ENCODE data around the gene NAA10. TPM values are rescaled to one million over a fixed set of nuclear protein-coding genes. Genes with fewer than 3 reads are reported as not detected.

NAA10 gene
- total RNA-seq, 1 experiment from 2014 or later = 216 TPM

- no peak for DNase-seq (ENCODE audit: low spot score)
Measured at GRCh38 chrX:153929576-153929975, 5.3 kb downstream of the NAA10 start.

- no peak for DNase-seq (ENCODE audit: low spot score)
Measured at GRCh38 chrX:153928846-153929245, 6.0 kb downstream of the NAA10 start.

GRCh38 chrX:153927922-153928760 lies 6.7 kb downstream of the NAA10 start:
- DNase-seq (ENCODE audit: low spot score) = peak; percentile 96

GRCh38 chrX:153927672-153927921 lies 7.2 kb downstream of the NAA10 start:
- DNase-seq (ENCODE audit: low spot score) = no peak

- no peak for DNase-seq (ENCODE audit: low spot score)
Measured at GRCh38 chrX:153926858-153927671, 7.8 kb downstream of the NAA10 start.

- DNase-seq (ENCODE audit: low spot score) = no peak
Measured at GRCh38 chrX:153926552-153926857, 8.3 kb downstream of the NAA10 start.

- no peak for DNase-seq (ENCODE audit: low spot score)
Measured at GRCh38 chrX:153925739-153926551, 8.9 kb downstream of the NAA10 start, which contains the start of gene ARHGAP4. TSS of gene ARHGAP4 (minus strand) at chrX:153926264. CDS start at chrX:153926202, 62 bp downstream.

- no peak for DNase-seq (ENCODE audit: low spot score)
Measured at GRCh38 chrX:153925387-153925738, 9.5 kb downstream of the NAA10 start.

- DNase-seq (ENCODE audit: low spot score) = peak; percentile 28
Measured at GRCh38 chrX:153924149-153924861, 10.5 kb downstream of the NAA10 start.

GRCh38 chrX:153922932-153923857 lies 11.6 kb downstream of the NAA10 start:
- peak; percentile 53 for DNase-seq (ENCODE audit: low spot score)

GRCh38 chrX:153921511-153922446 lies 13.1 kb downstream of the NAA10 start:
- DNase-seq (ENCODE audit: low spot score) = no peak

- no peak for DNase-seq (ENCODE audit: low spot score)
Measured at GRCh38 chrX:153921070-153921469, 13.8 kb downstream of the NAA10 start.

GRCh38 chrX:153920546-153920945 lies 14.3 kb downstream of the NAA10 start:
- DNase-seq (ENCODE audit: low spot score) = no peak

- no peak for DNase-seq (ENCODE audit: low spot score)
Measured at GRCh38 chrX:153919281-153919680, 15.6 kb downstream of the NAA10 start.

- DNase-seq (ENCODE audit: low spot score) = no peak
Measured at GRCh38 chrX:153917869-153918268, 17.0 kb downstream of the NAA10 start.

- DNase-seq (ENCODE audit: low spot score) = no peak
Measured at GRCh38 chrX:153913701-153914100, 21.1 kb downstream of the NAA10 start.

GRCh38 chrX:153913211-153913610 lies 21.6 kb downstream of the NAA10 start:
- no peak for DNase-seq (ENCODE audit: low spot score)

- no peak for DNase-seq (ENCODE audit: low spot score)
Measured at GRCh38 chrX:153911798-153912197, 23.0 kb downstream of the NAA10 start.

GRCh38 chrX:153910446-153910845 lies 24.4 kb downstream of the NAA10 start:
- DNase-seq (ENCODE audit: low spot score) = no peak

- DNase-seq (ENCODE audit: low spot score) = no peak
Measured at GRCh38 chrX:153909980-153910360, 24.9 kb downstream of the NAA10 start.
